Measurements from ENCODE around the gene OR13F1.

- TF ChIP-seq EZH2 (IDR thresholded peaks at IDR 0.05) (no peak), POLR2AphosphoS5 (IDR thresholded peaks at IDR 0.05; ENCODE audit: borderline replicate concordance, low read depth, low read length) (no peak)
These were observed 49.2 kb downstream of the OR13F1 start for GRCh38 chr9:104553261-104553660.
